BJ (cell line): Measurements from ENCODE around the gene P3H2. TPM values are rescaled to one million over a fixed set of nuclear protein-coding genes. Genes with fewer than 3 reads are reported as not detected.

ENCODE experiments used
- CTCF ChIA-PET: fragments of 350-600 bp; formaldehyde crosslinking; extraction: SDS; loops from one replicate; lab custom pipeline; 2021; ENCODE audit warnings: antibody characterized with exemption, inconsistent platforms; lab: Yijun Ruan, JAX
- POLR2A ChIA-PET: fragments of 300-600 bp; sonication (Branson Sonifier 250); formaldehyde crosslinking; extraction: SDS; loops from one replicate; lab custom pipeline; 2021; ENCODE audit warnings: antibody characterized with exemption; lab: Charles Lee
- DNase-seq: peaks from one replicate; pipeline ENCODE4 v3.0.0-alpha.2; 2011; ENCODE audit warnings: low read depth
- H3K27me3 ChIP-seq: 2 replicates; pipeline ENCODE4 v1.6.0; 2011; ENCODE audit warnings: low read length; ENCODE audit not compliant: control insufficient read depth, insufficient read depth
- H3K36me3 ChIP-seq: 2 replicates; pipeline ENCODE4 v1.5.1; 2011; ENCODE audit warnings: low read length; ENCODE audit not compliant: control insufficient read depth, insufficient read depth
- H3K4me3 ChIP-seq: 2 replicates; pipeline ENCODE4 v1.5.1; 2011; ENCODE audit warnings: low read depth, mild to moderate bottlenecking, control low read depth, low read length
- CTCF ChIP-seq: IDR thresholded peaks from 2 replicates; pipeline ENCODE4 v1.5.1; 2011; ENCODE audit warnings: low read depth, mild to moderate bottlenecking, control low read depth, inconsistent platforms, low read length, moderate library complexity; ENCODE audit not compliant: insufficient read depth
- polyA plus RNA-seq: library from polyadenylated mRNA; depleted of rRNA; stranded (reverse); fragments of >200 nt; gene quantifications from 2 replicates; pipeline ENCODE4 v1.2.3, GENCODE V29; 2011

The P3H2 gene
- polyA plus RNA-seq, 1 experiment = 13.5 TPM

- Histone ChIP-seq H3K4me3 (no peak overlapping the region), H3K36me3 (no peaks in the 10 kb centered on the region), H3K27me3 (no peaks in the 10 kb centered on the region)
- CTCF ChIA-PET = interaction anchor here (0.7 to 1.4 kb wide), 2 partner anchors 33 to 77 kb away, joined by 5 to 7 read pairs; no protein-coding TSS in a partner anchor
- POLR2A ChIA-PET = no interaction called here
- no peak for DNase-seq
- no peak for TF ChIP-seq CTCF
Observed at GRCh38 chr3:190125436-190126068, 4.9 kb upstream of the P3H2 start.

GRCh38 chr3:190124067-190124466 is 3.4 kb upstream of the P3H2 start:
- POLR2A ChIA-PET = no interaction called here
- no peaks in the 10 kb centered on the region for H3K27me3 ChIP-seq
- no peak for TF ChIP-seq CTCF
- CTCF ChIA-PET = interaction anchor here (0.8 to 1.4 kb wide), 2 partner anchors 11 to 78 kb away, joined by 3 to 5 read pairs; no protein-coding TSS in a partner anchor
- H3K36me3 ChIP-seq = no peaks in the 10 kb centered on the region
- no peak overlapping the region for H3K4me3 ChIP-seq
- DNase-seq = no peak

GRCh38 chr3:190122198-190122771 is 1.6 kb upstream of the P3H2 start:
- ChIA-PET CTCF (interaction anchor here (0.7 to 4.9 kb wide), 5 partner anchors 9 to 161 kb away, joined by 3 to 18 read pairs (median 6); no protein-coding TSS in a partner anchor), POLR2A (no interaction called here)
- no peak overlapping the region for H3K4me3 ChIP-seq
- TF ChIP-seq CTCF = no peak
- H3K27me3 ChIP-seq = no peaks in the 10 kb centered on the region
- DNase-seq = no peak
- H3K36me3 ChIP-seq = no peaks in the 10 kb centered on the region

GRCh38 chr3:190121383-190121782 is 686 bp upstream of the P3H2 start:
- ChIA-PET CTCF (interaction anchor here (0.6 to 4.9 kb wide), 18 partner anchors 9 to 160 kb away, joined by 3 to 18 read pairs (median 4); no protein-coding TSS in a partner anchor), POLR2A (no interaction called here)
- H3K36me3 ChIP-seq = no peaks in the 10 kb centered on the region
- no peaks in the 10 kb centered on the region for H3K27me3 ChIP-seq
- DNase-seq = no peak
- TF ChIP-seq CTCF = no peak
- H3K4me3 ChIP-seq = no peak overlapping the region

- DNase-seq = no peak
- no peaks in the 10 kb centered on the region for H3K27me3 ChIP-seq
- H3K4me3 ChIP-seq = peak overlapping the region; percentile 81
- ChIA-PET CTCF (interaction anchor here (0.8 to 4.9 kb wide), 20 partner anchors 9 to 160 kb away, joined by 3 to 18 read pairs (median 4); no protein-coding TSS in a partner anchor), POLR2A (no interaction called here)
- no peaks in the 10 kb centered on the region for H3K36me3 ChIP-seq
- no peak for TF ChIP-seq CTCF
Observed at GRCh38 chr3:190121061-190121377, 322 bp upstream of the P3H2 start.
